Natural killer cell (primary cell): ENCODE data around the gene PIGT. TPM values are rescaled to one million over a fixed set of nuclear protein-coding genes. Genes with fewer than 3 reads are reported as not detected.

Experiments
- ATAC-seq, 3 donors: fragments of 150-1000 bp in 2 of 3; fragments of 200-7000 bp in 1 of 3; cut with Tn5 transposase; 1 replicate in 1 of 3; 2 replicates in 2 of 3; pipeline ENCODE4 v1.10.0; 2021; ENCODE audit warnings: mild to moderate bottlenecking in 2 of 3, moderate library complexity in 2 of 3
- DNase-seq, 2 donors: peaks; one replicate each; pipeline versions ENCODE4 v3.0.0 to v3.0.0-alpha.2; 2013 to 2021; ENCODE audit warnings: mixed read lengths in 1 of 2
- H3K27ac ChIP-seq: one replicate; pipeline ENCODE4 v1.5.1; 2013; ENCODE audit warnings: mild to moderate bottlenecking, low read length
- H3K27me3 ChIP-seq: one replicate; pipeline ENCODE4 v1.6.1; 2013; ENCODE audit warnings: low read length; ENCODE audit not compliant: control insufficient read depth, insufficient read depth
- H3K36me3 ChIP-seq: one replicate; pipeline ENCODE4 v1.6.1; 2013; ENCODE audit warnings: low read length; ENCODE audit not compliant: control insufficient read depth, insufficient read depth
- H3K4me1 ChIP-seq: one replicate; pipeline ENCODE4 v1.6.1; 2013; ENCODE audit warnings: low read length; ENCODE audit not compliant: control insufficient read depth, insufficient read depth
- H3K4me3 ChIP-seq: one replicate; pipeline ENCODE4 v1.5.1; 2013; ENCODE audit warnings: low read length
- H3K9me3 ChIP-seq: one replicate; pipeline ENCODE4 v1.6.1; 2013; ENCODE audit warnings: low read length; ENCODE audit not compliant: control insufficient read depth, insufficient read depth
- H3K27ac Mint-ChIP-seq, 2 donors: one replicate each; pipeline ENCODE4 v1.8.0; 2022; ENCODE audit warnings: mild to moderate bottlenecking in 2 of 2, mixed read lengths in 2 of 2, moderate library complexity in 1 of 2
- H3K27me3 Mint-ChIP-seq, 2 donors: one replicate each; pipeline ENCODE4 v1.8.0; 2022; ENCODE audit warnings: low read depth in 2 of 2, mixed read lengths in 2 of 2
- H3K36me3 Mint-ChIP-seq: one replicate; pipeline ENCODE4 v1.8.0; 2022; ENCODE audit warnings: mixed read lengths
- H3K4me1 Mint-ChIP-seq, 2 donors: one replicate each; pipeline ENCODE4 v1.8.0; 2022; ENCODE audit warnings: mixed read lengths in 2 of 2
- H3K4me3 Mint-ChIP-seq: one replicate; pipeline ENCODE4 v1.8.0; 2022; ENCODE audit warnings: mild to moderate bottlenecking, moderate library complexity, mixed read lengths
- H3K9me3 Mint-ChIP-seq, 2 donors: one replicate each; pipeline ENCODE4 v1.8.0; 2022; ENCODE audit warnings: mixed read lengths in 2 of 2
- CTCF ChIP-seq: fragments of 200-600 bp; IDR thresholded peaks from one replicate; pipeline ENCODE4 v1.8.0; 2022; ENCODE audit warnings: antibody characterized with exemption
- WGBS: methylation state at CpG from one replicate; pipeline ENCODE4 v1.1.7; 2013; ENCODE audit warnings: missing lambda C conversion rate; ENCODE audit not compliant: insufficient coverage; 5-methylcytosine and 5-hydroxymethylcytosine counted together
- intact Hi-C: fragments of 100-400 bp; cut with micrococcal nuclease; formaldehyde crosslinking; loops from one replicate; pipeline ENCODE4 v1.14.2; 2022
- total RNA-seq, 4 donors: library from RNA; stranded (reverse); fragments of 120-200 nt in 1 of 4; gene quantifications; one replicate each; pipeline versions ENCODE4 v1.2.3 to v1.2.4, GENCODE V29; 2013 to 2022

The PIGT gene
- total RNA-seq, 3 donors from 2014 or later (not counting 1 experiment from before 2014, with no cell fraction given), result 173 to 190 (median 187) TPM

- no peak for ATAC-seq
- Histone ChIP-seq H3K4me3 (no peak overlapping the region), H3K36me3 (no peaks in the 10 kb centered on the region), H3K4me1 (no peaks in the 10 kb centered on the region), H3K27ac (no peak overlapping the region), H3K27me3 (no peaks in the 10 kb centered on the region), H3K9me3 (no peaks in the 10 kb centered on the region)
- H3K9me3 Mint-ChIP-seq, result no peaks in the 10 kb centered on the region
- peaks cover 6% of the 10 kb centered on the region for H3K36me3 Mint-ChIP-seq
- H3K27ac Mint-ChIP-seq, result no peak overlapping the region
- no peak for DNase-seq
- no peak for TF ChIP-seq CTCF
- intact Hi-C loops, result no loop called here
- H3K27me3 Mint-ChIP-seq, result no peaks in the 10 kb centered on the region
- no peak overlapping the region for H3K4me3 Mint-ChIP-seq
- peaks cover 4 to 7% of the 10 kb centered on the region in 2 donors for H3K4me1 Mint-ChIP-seq
- 71% methylated on average over 1 of the region's 1 CpG for WGBS
Observed at GRCh38 chr20:45387274-45387673, 28.7 kb upstream of the PIGT start.

GRCh38 chr20:45390931-45391330, 25.0 kb upstream of the PIGT start:
- no peak overlapping the region for H3K4me3 ChIP-seq
- Mint-ChIP-seq H3K27me3 (no peaks in the 10 kb centered on the region), H3K4me3 (no peak overlapping the region), H3K36me3 (peaks cover 6% of the 10 kb centered on the region), H3K9me3 (no peaks in the 10 kb centered on the region), H3K27ac (no peak overlapping the region), H3K4me1 (peaks cover 4 to 7% of the 10 kb centered on the region in 2 donors)
- H3K27me3 ChIP-seq, result no peaks in the 10 kb centered on the region
- no peak for ATAC-seq
- no peaks in the 10 kb centered on the region for H3K4me1 ChIP-seq
- DNase-seq, result no peak
- no peak for TF ChIP-seq CTCF
- intact Hi-C loops, result no loop called here
- no peak overlapping the region for H3K27ac ChIP-seq
- no CpG with 5 or more reads among the region's 2 CpGs for WGBS
- H3K36me3 ChIP-seq, result no peaks in the 10 kb centered on the region
- no peaks in the 10 kb centered on the region for H3K9me3 ChIP-seq

- Mint-ChIP-seq H3K4me3 (no peak overlapping the region), H3K27me3 (no peaks in the 10 kb centered on the region), H3K36me3 (peaks cover 6% of the 10 kb centered on the region), H3K27ac (no peak overlapping the region), H3K4me1 (peaks cover 4 to 7% of the 10 kb centered on the region in 2 donors), H3K9me3 (no peaks in the 10 kb centered on the region)
- Histone ChIP-seq H3K4me1 (no peaks in the 10 kb centered on the region), H3K9me3 (no peaks in the 10 kb centered on the region), H3K27ac (no peak overlapping the region), H3K27me3 (no peaks in the 10 kb centered on the region), H3K4me3 (no peak overlapping the region), H3K36me3 (no peaks in the 10 kb centered on the region)
- intact Hi-C loops, result no loop called here
- no peak for ATAC-seq
- WGBS, result 80% methylated on average over 1 of the region's 2 CpGs
- no peak for DNase-seq
- no peak for TF ChIP-seq CTCF
Observed at GRCh38 chr20:45391559-45391958, 24.4 kb upstream of the PIGT start.

- no peaks in the 10 kb centered on the region for H3K4me1 ChIP-seq
- Mint-ChIP-seq H3K4me3 (no peak overlapping the region), H3K27me3 (no peaks in the 10 kb centered on the region), H3K36me3 (peaks cover 6% of the 10 kb centered on the region), H3K4me1 (peaks cover 4 to 7% of the 10 kb centered on the region in 2 donors), H3K27ac (no peak overlapping the region), H3K9me3 (no peaks in the 10 kb centered on the region)
- ATAC-seq, result no peak
- no peak overlapping the region for H3K27ac ChIP-seq
- WGBS, result 95% methylated on average over 3 of the region's 3 CpGs
- no peak for TF ChIP-seq CTCF
- no peak for DNase-seq
- no peak overlapping the region for H3K4me3 ChIP-seq
- no peaks in the 10 kb centered on the region for H3K9me3 ChIP-seq
- intact Hi-C loops, result no loop called here
- H3K36me3 ChIP-seq, result no peaks in the 10 kb centered on the region
- H3K27me3 ChIP-seq, result no peaks in the 10 kb centered on the region
Observed at GRCh38 chr20:45392733-45393132, 23.2 kb upstream of the PIGT start.
